AG09319 (cell line): ENCODE measurements around the gene RAP1GDS1.

ENCODE experiments used
- DNase-seq: peaks from one replicate; pipeline ENCODE4 v3.0.0-alpha.2; 2010; ENCODE audit warnings: low read depth; ENCODE audit errors: extremely low read depth
- TF ChIP-seq, protein P1 (sequence below): IDR thresholded peaks from 2 replicates; pipeline ENCODE4 v1.5.1; 2011; ENCODE audit warnings: low read depth, mild to moderate bottlenecking, inconsistent platforms, low read length, moderate library complexity

Gene RAP1GDS1, protein sequence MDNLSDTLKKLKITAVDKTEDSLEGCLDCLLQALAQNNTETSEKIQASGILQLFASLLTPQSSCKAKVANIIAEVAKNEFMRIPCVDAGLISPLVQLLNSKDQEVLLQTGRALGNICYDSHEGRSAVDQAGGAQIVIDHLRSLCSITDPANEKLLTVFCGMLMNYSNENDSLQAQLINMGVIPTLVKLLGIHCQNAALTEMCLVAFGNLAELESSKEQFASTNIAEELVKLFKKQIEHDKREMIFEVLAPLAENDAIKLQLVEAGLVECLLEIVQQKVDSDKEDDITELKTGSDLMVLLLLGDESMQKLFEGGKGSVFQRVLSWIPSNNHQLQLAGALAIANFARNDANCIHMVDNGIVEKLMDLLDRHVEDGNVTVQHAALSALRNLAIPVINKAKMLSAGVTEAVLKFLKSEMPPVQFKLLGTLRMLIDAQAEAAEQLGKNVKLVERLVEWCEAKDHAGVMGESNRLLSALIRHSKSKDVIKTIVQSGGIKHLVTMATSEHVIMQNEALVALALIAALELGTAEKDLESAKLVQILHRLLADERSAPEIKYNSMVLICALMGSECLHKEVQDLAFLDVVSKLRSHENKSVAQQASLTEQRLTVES

DNA sequence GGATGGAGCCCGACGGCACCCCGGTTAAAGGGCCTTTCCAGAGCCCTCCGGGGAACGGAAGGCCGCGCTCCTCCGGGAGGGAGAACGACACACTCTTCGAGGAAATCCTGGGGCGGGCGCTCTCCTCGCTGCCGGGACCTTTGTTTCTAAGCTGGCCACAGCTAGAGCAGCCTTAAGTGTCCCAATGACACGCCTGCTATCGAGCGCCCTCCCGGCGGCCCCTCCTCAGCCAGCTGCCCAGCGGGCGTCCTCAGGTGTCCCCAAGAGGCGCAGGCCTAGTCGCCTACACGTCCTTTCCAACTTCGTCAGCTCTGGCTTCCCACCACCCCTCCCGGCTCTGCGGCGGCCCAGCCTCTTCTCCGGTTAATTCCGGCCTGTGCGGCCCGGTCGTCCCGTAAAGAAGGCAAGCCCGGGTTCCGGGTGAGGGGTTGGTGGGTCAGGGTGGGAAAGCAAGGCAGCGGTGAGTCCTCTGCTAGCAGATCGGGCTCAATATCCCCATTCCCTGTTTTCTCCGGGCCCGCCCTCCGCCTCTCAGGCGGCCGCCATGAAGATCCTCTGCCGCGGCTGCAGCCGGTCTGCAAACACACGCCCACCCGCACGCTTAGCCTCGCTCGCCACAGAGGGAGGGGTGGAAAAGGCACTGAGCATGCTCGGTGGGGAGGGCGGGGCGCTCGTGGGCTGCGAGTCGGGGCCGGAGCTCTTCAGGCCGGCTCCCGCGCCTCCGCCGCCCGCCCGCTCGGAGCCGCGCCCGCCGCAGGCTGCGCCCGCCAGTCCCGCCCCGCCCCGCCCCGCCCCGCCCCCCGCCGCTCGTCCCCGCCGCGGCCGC is at the start of gene RAP1GDS1:
RAP1GDS1 (plus strand) TSS at position 806 of the 826 bp plus-strand sequence. CDS start 182 bp downstream, outside the sequence.
- TF ChIP-seq, protein P1, sequence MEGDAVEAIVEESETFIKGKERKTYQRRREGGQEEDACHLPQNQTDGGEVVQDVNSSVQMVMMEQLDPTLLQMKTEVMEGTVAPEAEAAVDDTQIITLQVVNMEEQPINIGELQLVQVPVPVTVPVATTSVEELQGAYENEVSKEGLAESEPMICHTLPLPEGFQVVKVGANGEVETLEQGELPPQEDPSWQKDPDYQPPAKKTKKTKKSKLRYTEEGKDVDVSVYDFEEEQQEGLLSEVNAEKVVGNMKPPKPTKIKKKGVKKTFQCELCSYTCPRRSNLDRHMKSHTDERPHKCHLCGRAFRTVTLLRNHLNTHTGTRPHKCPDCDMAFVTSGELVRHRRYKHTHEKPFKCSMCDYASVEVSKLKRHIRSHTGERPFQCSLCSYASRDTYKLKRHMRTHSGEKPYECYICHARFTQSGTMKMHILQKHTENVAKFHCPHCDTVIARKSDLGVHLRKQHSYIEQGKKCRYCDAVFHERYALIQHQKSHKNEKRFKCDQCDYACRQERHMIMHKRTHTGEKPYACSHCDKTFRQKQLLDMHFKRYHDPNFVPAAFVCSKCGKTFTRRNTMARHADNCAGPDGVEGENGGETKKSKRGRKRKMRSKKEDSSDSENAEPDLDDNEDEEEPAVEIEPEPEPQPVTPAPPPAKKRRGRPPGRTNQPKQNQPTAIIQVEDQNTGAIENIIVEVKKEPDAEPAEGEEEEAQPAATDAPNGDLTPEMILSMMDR = no peak
- peak; percentile 96 for DNase-seq

DNA sequence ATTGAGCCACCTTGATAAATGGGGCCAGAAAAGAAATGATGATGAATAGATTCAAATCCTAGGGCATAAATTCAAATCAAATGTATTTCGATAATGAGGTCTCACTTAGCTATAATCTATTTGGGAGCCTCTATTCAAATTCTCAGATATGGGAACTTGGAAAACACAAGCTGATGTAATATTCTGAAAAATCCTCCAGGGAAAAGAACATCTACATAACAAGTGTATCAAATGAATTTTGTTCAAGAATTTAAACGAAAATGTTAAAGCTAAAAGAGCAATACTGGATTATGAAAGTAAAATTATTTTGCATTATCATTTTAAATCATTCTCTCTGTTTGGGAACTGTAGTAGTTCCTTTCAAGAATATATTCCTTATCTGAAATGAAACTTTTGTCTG is 38.9 kb upstream of the RAP1GDS1 start:
- TF ChIP-seq, protein P1 = no peak
- no peak for DNase-seq

DNA sequence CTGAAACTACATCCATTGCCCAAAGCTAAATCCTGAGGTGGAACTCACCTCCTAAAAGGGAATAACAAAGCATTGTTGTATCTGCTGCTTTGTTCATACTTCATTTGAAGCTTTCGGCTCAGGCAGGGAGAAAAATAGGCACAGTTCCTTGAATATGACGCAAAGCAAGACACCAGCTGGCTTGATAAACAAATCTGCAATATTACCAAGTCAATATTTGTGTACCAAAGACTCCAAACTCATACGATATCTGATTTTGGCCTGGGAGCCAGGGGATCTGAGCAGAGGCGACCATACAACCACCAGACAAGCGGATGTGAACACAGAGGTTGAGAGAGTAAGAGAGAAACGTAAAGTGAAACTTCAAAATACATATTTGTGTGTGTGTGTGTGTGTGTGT is 34.8 kb upstream of the RAP1GDS1 start:
- TF ChIP-seq, protein P1 = no peak
- DNase-seq = no peak

DNA sequence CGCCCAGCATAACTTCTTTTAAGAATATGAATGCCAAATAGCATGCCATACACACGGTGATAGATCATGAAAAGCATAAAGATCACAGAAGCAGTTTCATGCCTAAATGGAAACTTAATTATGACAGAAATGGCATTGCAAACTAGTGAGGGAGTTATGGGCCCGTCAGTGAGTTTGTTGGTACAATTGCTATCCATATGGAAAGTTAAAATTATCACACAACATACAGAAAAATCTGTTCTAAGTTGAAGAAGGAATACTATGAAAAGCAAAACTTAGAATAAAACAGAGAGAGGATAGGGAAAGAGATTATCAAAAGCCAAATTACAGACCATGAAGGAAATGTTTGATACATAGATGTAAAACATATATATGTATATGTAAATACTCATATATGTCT is 30.2 kb upstream of the RAP1GDS1 start:
- DNase-seq = no peak
- TF ChIP-seq, protein P1 = no peak

DNA sequence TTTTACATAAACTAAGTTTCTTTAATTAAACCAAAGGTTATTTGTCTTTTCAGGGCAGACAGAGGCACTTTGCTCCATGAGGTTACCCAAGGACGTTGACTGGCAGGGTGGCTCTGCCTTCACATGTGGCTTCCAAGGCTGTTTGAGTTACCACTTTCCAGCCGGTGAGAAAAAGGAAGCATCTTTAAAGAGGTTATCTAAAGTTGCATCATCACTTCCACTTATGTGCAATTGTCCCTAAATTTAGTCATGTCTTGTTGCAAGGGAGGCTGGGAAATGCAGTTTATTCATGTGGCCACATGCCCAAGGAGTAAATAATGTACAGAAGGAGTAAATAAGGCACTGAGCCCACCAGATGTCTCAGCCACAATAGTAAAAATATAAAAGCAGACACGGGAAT is 29.0 kb upstream of the RAP1GDS1 start:
- TF ChIP-seq, protein P1 = no peak

DNA sequence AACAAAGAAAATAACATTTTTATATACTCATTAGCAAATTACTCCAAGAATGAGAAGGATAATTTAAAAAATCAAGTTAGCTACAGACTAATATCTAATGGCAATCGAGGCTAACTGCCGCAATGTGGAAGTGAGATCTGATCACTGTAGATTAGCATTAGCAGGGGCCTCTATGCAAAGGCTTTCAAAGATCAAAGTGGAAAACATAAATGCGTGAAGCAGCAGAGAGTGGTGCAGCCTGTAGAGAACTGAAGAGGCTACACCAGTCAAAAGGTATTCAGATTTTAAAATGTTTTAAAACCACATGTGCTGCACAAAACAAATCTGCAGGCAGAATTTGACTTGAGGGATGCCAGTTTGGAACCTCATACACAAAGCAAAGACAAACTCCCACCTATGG is 24.0 kb upstream of the RAP1GDS1 start:
- no peak for DNase-seq
- TF ChIP-seq, protein P1 = no peak

More for the DNA sequence above, 29.0 kb upstream of the RAP1GDS1 start:
- no peak for DNase-seq
